PFSK-1 (cell line): ENCODE measurements around the gene ZMIZ2.

Experiments used
- FOXP2 ChIP-seq: optimal IDR thresholded peaks from 2 replicates; pipeline ENCODE3; 2011; ENCODE audit warnings: borderline replicate concordance, control low read depth, inconsistent platforms; ENCODE audit not compliant: insufficient read depth; ENCODE audit errors: extremely low read length, extremely low read depth
- POLR2AphosphoS5 ChIP-seq: IDR thresholded peaks from 2 replicates; pipeline ENCODE4 v1.6.1; 2012; ENCODE audit warnings: low read depth, mild to moderate bottlenecking, control low read depth, low read length, moderate library complexity
- SIN3A ChIP-seq: IDR thresholded peaks from 2 replicates; pipeline ENCODE4 v1.6.1; 2012; ENCODE audit warnings: mild to moderate bottlenecking, low read length, moderate library complexity, borderline replicate concordance; ENCODE audit not compliant: insufficient read depth
- TAF1 ChIP-seq: IDR thresholded peaks from 2 replicates; pipeline ENCODE4 v1.6.1; 2012; ENCODE audit warnings: low read length, control low read depth, borderline replicate concordance; ENCODE audit not compliant: insufficient read depth
- TF ChIP-seq, protein P1 (sequence below), 2 experiments: IDR thresholded peaks; 2 replicates each; pipeline versions ENCODE4 v1.6.1 to v1.8.0; 2011 to 2012; ENCODE audit warnings: low read depth in 2 of 2, low read length in 2 of 2, control low read depth in 1 of 2, inconsistent platforms in 1 of 2, mild to moderate bottlenecking in 1 of 2, moderate library complexity in 1 of 2; ENCODE audit not compliant: insufficient read depth in 1 of 2

Gene ZMIZ2

DNA sequence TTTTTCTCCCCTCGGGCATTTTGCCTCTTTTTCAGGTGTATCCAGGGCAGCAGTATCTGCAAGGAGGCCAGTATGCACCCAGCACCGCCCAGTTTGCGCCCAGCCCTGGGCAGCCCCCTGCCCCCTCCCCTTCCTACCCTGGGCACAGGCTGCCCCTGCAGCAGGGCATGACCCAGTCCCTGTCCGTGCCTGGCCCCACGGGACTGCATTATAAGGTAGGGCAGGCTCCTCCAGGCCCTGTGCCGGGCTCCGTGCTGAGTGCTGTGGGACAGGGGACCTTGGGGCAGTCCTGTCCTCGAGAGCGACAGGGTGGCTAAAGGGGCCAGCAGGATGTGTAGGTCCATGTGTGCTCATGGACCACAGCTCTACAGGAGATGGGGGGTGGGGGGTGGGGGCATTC lies 10.6 kb downstream of the ZMIZ2 start:
- TF ChIP-seq, protein P1, sequence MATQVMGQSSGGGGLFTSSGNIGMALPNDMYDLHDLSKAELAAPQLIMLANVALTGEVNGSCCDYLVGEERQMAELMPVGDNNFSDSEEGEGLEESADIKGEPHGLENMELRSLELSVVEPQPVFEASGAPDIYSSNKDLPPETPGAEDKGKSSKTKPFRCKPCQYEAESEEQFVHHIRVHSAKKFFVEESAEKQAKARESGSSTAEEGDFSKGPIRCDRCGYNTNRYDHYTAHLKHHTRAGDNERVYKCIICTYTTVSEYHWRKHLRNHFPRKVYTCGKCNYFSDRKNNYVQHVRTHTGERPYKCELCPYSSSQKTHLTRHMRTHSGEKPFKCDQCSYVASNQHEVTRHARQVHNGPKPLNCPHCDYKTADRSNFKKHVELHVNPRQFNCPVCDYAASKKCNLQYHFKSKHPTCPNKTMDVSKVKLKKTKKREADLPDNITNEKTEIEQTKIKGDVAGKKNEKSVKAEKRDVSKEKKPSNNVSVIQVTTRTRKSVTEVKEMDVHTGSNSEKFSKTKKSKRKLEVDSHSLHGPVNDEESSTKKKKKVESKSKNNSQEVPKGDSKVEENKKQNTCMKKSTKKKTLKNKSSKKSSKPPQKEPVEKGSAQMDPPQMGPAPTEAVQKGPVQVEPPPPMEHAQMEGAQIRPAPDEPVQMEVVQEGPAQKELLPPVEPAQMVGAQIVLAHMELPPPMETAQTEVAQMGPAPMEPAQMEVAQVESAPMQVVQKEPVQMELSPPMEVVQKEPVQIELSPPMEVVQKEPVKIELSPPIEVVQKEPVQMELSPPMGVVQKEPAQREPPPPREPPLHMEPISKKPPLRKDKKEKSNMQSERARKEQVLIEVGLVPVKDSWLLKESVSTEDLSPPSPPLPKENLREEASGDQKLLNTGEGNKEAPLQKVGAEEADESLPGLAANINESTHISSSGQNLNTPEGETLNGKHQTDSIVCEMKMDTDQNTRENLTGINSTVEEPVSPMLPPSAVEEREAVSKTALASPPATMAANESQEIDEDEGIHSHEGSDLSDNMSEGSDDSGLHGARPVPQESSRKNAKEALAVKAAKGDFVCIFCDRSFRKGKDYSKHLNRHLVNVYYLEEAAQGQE (IDR thresholded peaks at IDR 0.05; ENCODE audit: insufficient read depth in 1 of 2, low read depth in 2 of 2, low read length in 2 of 2) = no peak
- TF ChIP-seq FOXP2 (no peak), POLR2AphosphoS5 (no peak), TAF1 (no peak), SIN3A (no peak)

- TF ChIP-seq, protein P1 (IDR thresholded peaks at IDR 0.05; ENCODE audit: insufficient read depth in 1 of 2, low read depth in 2 of 2, low read length in 2 of 2) = no peak
- no peak for TF ChIP-seq POLR2AphosphoS5
- no peak for TF ChIP-seq SIN3A
- no peak for TF ChIP-seq FOXP2
- no peak for TF ChIP-seq TAF1
These were observed 11.5 kb downstream of the ZMIZ2 start for GRCh38 chr7:44760034-44760580.

- TF ChIP-seq SIN3A = no peak
- TF ChIP-seq FOXP2 = no peak
- TF ChIP-seq POLR2AphosphoS5 = no peak
- TF ChIP-seq, protein P1 (IDR thresholded peaks at IDR 0.05; ENCODE audit: insufficient read depth in 1 of 2, low read depth in 2 of 2, low read length in 2 of 2) = no peak
- TF ChIP-seq TAF1 = no peak
These were observed 12.8 kb downstream of the ZMIZ2 start for GRCh38 chr7:44761207-44762161.

DNA sequence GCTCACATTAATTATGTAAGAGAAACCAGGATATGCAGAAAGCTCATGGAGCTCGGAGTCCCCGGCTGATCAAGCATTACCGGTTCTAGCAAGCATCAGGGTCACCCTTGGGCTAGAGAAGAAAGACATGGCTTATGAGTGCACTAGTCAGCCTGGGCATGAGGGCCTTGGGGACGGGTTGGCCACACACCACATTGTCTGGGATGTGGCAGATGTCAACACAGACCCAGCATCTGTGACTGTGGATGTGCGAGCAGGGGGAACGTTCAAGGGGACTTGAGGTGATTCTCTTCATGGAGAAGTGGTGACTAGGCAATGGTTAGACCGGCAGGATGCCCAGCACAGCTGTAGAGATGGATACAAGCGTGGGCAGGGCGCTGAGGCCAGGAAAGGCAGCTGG lies 13.7 kb downstream of the ZMIZ2 start:
- TF ChIP-seq, protein P1 (IDR thresholded peaks at IDR 0.05; ENCODE audit: insufficient read depth in 1 of 2, low read depth in 2 of 2, low read length in 2 of 2) = no peak
- TF ChIP-seq SIN3A = no peak
- no peak for TF ChIP-seq FOXP2
- no peak for TF ChIP-seq POLR2AphosphoS5
- TF ChIP-seq TAF1 = no peak
